GM23338 (cell line): Measurements from ENCODE around the gene IL23R. TPM values are rescaled to one million over a fixed set of nuclear protein-coding genes. Genes with fewer than 3 reads are reported as not detected.

Experiments
- ATAC-seq: fragments of 200-7000 bp; cut with Tn5 transposase; 3 replicates; pipeline ENCODE4 v1.9.1; 2020
- DNase-seq: peaks from one replicate; pipeline ENCODE4 v3.0.0-alpha.2; 2015; ENCODE audit warnings: low spot score
- H2AFZ ChIP-seq: fragments of 200-600 bp; sonication (generic); 2 replicates; pipeline ENCODE4 v1.8.0; 2016; ENCODE audit warnings: antibody characterized with exemption, mild to moderate bottlenecking, moderate library complexity
- H3F3A ChIP-seq: fragments of 200-600 bp; sonication (generic); replicated peaks from 2 replicates; pipeline ENCODE4 v1.8.0; 2017; ENCODE audit warnings: antibody characterized with exemption, mixed run types, low read depth
- H3K27ac ChIP-seq: fragments of 200-600 bp; sonication (generic); 2 replicates; pipeline ENCODE4 v1.6.1; 2016; ENCODE audit warnings: low read depth
- H3K27me3 ChIP-seq: fragments of 200-600 bp; sonication (generic); 2 replicates; pipeline ENCODE4 v1.8.0; 2016; ENCODE audit warnings: mild to moderate bottlenecking, mixed run types, moderate library complexity; ENCODE audit not compliant: insufficient read depth
- H3K36me3 ChIP-seq: fragments of 200-600 bp; sonication (generic); 2 replicates; pipeline ENCODE4 v1.8.0; 2016; ENCODE audit warnings: mild to moderate bottlenecking; ENCODE audit not compliant: insufficient read depth
- H3K4me1 ChIP-seq: fragments of 200-600 bp; sonication (generic); 2 replicates; pipeline ENCODE4 v1.8.0; 2016; ENCODE audit warnings: mild to moderate bottlenecking, moderate library complexity; ENCODE audit not compliant: insufficient read depth
- H3K4me2 ChIP-seq: fragments of 200-600 bp; sonication (generic); 2 replicates; pipeline ENCODE4 v1.7.1; 2017; ENCODE audit warnings: mixed run types
- H3K4me3 ChIP-seq: fragments of 200-600 bp; sonication (generic); 2 replicates; pipeline ENCODE4 v1.6.1; 2016; ENCODE audit warnings: mixed run types
- H3K79me2 ChIP-seq: fragments of 200-600 bp; sonication (generic); replicated peaks from 2 replicates; pipeline ENCODE4 v1.8.0; 2017; ENCODE audit warnings: mild to moderate bottlenecking; ENCODE audit not compliant: insufficient read depth
- H3K9me2 ChIP-seq: fragments of 200-600 bp; sonication (generic); 2 replicates; pipeline ENCODE4 v1.8.0; 2017; ENCODE audit not compliant: insufficient read depth
- H4K20me1 ChIP-seq: fragments of 200-600 bp; sonication (generic); replicated peaks from 2 replicates; pipeline ENCODE4 v1.8.0; 2017; ENCODE audit warnings: mild to moderate bottlenecking; ENCODE audit not compliant: insufficient read depth
- H3K27ac Mint-ChIP-seq: 2 replicates; pipeline ENCODE4 v1.8.0; 2020; ENCODE audit warnings: inconsistent platforms, mild to moderate bottlenecking, moderate library complexity, mixed read lengths
- H3K27me3 Mint-ChIP-seq: 3 replicates; pipeline ENCODE4 v1.8.0; 2022; ENCODE audit warnings: low read depth, mild to moderate bottlenecking, moderate library complexity, mixed read lengths, inconsistent platforms; ENCODE audit not compliant: insufficient read depth, poor library complexity
- H3K36me3 Mint-ChIP-seq: 3 replicates; pipeline ENCODE4 v1.8.0; 2021; ENCODE audit warnings: low read depth, mild to moderate bottlenecking, inconsistent platforms, moderate library complexity, mixed read lengths
- H3K4me1 Mint-ChIP-seq: 3 replicates; pipeline ENCODE4 v1.8.0; 2020; ENCODE audit warnings: mild to moderate bottlenecking, inconsistent platforms, mixed read lengths
- H3K4me3 Mint-ChIP-seq: 3 replicates; pipeline ENCODE4 v1.8.0; 2021; ENCODE audit warnings: moderate library complexity, mild to moderate bottlenecking, inconsistent platforms, mixed read lengths
- H3K9me3 Mint-ChIP-seq: 3 replicates; pipeline ENCODE4 v1.8.0; 2020; ENCODE audit warnings: moderate library complexity, mild to moderate bottlenecking, inconsistent platforms, mixed read lengths
- CREB1 ChIP-seq: fragments of 250-450 bp; sonication (Bioruptor Pico); IDR thresholded peaks from 2 replicates; pipeline ENCODE4 v1.5.0; 2020; ENCODE audit warnings: low read depth, mild to moderate bottlenecking, moderate library complexity
- EZH2 ChIP-seq: fragments of 200-600 bp; sonication (generic); IDR thresholded peaks from one replicate; pipeline ENCODE4 v1.8.0; 2017; ENCODE audit warnings: antibody characterized with exemption, mild to moderate bottlenecking, low read depth; ENCODE audit not compliant: unreplicated experiment
- EZH2phosphoT487 ChIP-seq: fragments of 200-600 bp; sonication (generic); IDR thresholded peaks from one replicate; pipeline ENCODE4 v1.8.1; 2018; ENCODE audit warnings: antibody characterized with exemption; ENCODE audit not compliant: unreplicated experiment
- JUNB ChIP-seq: IDR thresholded peaks from one replicate; pipeline ENCODE4 v1.6.1; 2016; ENCODE audit warnings: antibody characterized with exemption; ENCODE audit not compliant: unreplicated experiment
- NANOG ChIP-seq: IDR thresholded peaks from 2 replicates; pipeline ENCODE4 v1.6.1; 2016; ENCODE audit warnings: antibody characterized with exemption, borderline replicate concordance
- POLR2AphosphoS5 ChIP-seq: IDR thresholded peaks from 2 replicates; pipeline ENCODE4 v1.6.1; 2016; ENCODE audit warnings: antibody characterized with exemption, low read depth
- STAT1 ChIP-seq: IDR thresholded peaks from one replicate; pipeline ENCODE4 v1.6.1; 2016; ENCODE audit warnings: antibody characterized with exemption; ENCODE audit not compliant: unreplicated experiment
- ZNF114 ChIP-seq: fragments of 250-450 bp; sonication (Bioruptor Pico); IDR thresholded peaks from 2 replicates; pipeline ENCODE4 v1.5.0; 2020; ENCODE audit warnings: mild to moderate bottlenecking, moderate library complexity
- ZNF331 ChIP-seq: fragments of 250-450 bp; sonication (Bioruptor Pico); IDR thresholded peaks from 2 replicates; pipeline ENCODE4 v1.5.0; 2020; ENCODE audit warnings: low read depth, mild to moderate bottlenecking, moderate library complexity
- polyA plus RNA-seq: library from polyadenylated mRNA; unstranded; fragments of >200 nt; fragmentation: Nextera tagmentation; extraction: Ambion mirVana; gene quantifications from 2 replicates; pipeline ENCODE4 v1.2.1, GENCODE V29; 2016
- total RNA-seq: library from RNA; depleted of rRNA; stranded (reverse); fragments of >200 nt; shearing (Covaris generic); gene quantifications from 2 replicates; pipeline ENCODE4 v1.2.3, GENCODE V29; 2014
- TF ChIP-seq, protein P1 (sequence below): IDR thresholded peaks from 2 replicates; pipeline ENCODE4 v1.6.1; 2016; ENCODE audit warnings: antibody characterized with exemption
- TF ChIP-seq, protein P2 (sequence below): IDR thresholded peaks from one replicate; pipeline ENCODE4 v1.6.1; 2018; ENCODE audit warnings: antibody characterized with exemption; ENCODE audit not compliant: unreplicated experiment
- TF ChIP-seq, protein P3 (sequence below), 2 experiments: fragments of 200-600 bp in 1 of 2; sonication (generic) in 1 of 2; conservative IDR thresholded peaks; 2 replicates each; pipeline versions ENCODE4 v1.5.1 to v1.6.1; 2016 to 2017; ENCODE audit warnings: antibody characterized with exemption in 2 of 2, low read depth in 2 of 2, mild to moderate bottlenecking in 2 of 2, moderate library complexity in 1 of 2
- TF ChIP-seq, protein P4 (sequence below): fragments of 250-450 bp; sonication (Bioruptor Pico); IDR thresholded peaks from 2 replicates; pipeline ENCODE4 v1.5.0; 2020; ENCODE audit warnings: mild to moderate bottlenecking, moderate library complexity

The IL23R gene
- total and polyA plus RNA-seq, 2 experiments from 2014 or later, result not detected

DNA sequence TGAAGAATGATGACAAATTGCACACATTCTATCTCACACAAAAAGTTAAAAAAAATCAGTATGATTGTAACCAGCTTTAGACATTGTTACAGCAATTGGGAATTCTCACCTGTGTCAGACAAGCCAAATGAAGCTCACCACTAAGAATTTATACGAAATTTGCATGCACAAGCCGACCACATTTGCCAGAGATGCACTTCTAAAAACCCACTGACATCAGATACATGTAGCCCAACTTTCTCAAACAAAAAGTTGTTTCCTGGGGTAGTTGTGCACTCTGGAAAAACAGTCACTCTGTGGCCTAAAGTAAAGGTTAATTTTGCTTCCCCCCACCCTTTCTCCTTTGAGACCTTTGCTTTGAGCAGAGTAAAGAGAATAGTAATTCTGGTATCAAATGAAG, 73.5 kb downstream of the IL23R start:
- no peak overlapping the region for H3K4me3 Mint-ChIP-seq
- H4K20me1 ChIP-seq, result no peaks in the 10 kb centered on the region
- H3K9me2 ChIP-seq, result peaks cover 9% of the 10 kb centered on the region; the same call in 1 of the 2 replicates
- peaks cover 3% of the 10 kb centered on the region for H3K27me3 Mint-ChIP-seq
- no peak overlapping the region for H3K27ac Mint-ChIP-seq
- no peak overlapping the region for H3K4me3 ChIP-seq
- no peaks in the 10 kb centered on the region for H3K79me2 ChIP-seq
- no peaks in the 10 kb centered on the region for H3F3A ChIP-seq
- ATAC-seq, result no peak
- DNase-seq, result no peak
- no peaks in the 10 kb centered on the region for H3K4me1 Mint-ChIP-seq
- no peak overlapping the region for H3K27ac ChIP-seq
- no peak overlapping the region for H3K4me2 ChIP-seq
- H3K36me3 ChIP-seq, result no peaks in the 10 kb centered on the region
- TF ChIP-seq EZH2phosphoT487 (no peak), EZH2 (no peak), ZNF331 (no peak), CREB1 (CRISPR knock-in tag) (no peak), POLR2AphosphoS5 (no peak), STAT1 (no peak), ZNF114 (CRISPR knock-in tag) (no peak), NANOG (no peak), JUNB (no peak)
- TF ChIP-seq, protein P1, sequence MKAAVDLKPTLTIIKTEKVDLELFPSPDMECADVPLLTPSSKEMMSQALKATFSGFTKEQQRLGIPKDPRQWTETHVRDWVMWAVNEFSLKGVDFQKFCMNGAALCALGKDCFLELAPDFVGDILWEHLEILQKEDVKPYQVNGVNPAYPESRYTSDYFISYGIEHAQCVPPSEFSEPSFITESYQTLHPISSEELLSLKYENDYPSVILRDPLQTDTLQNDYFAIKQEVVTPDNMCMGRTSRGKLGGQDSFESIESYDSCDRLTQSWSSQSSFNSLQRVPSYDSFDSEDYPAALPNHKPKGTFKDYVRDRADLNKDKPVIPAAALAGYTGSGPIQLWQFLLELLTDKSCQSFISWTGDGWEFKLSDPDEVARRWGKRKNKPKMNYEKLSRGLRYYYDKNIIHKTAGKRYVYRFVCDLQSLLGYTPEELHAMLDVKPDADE, result no peak
- TF ChIP-seq, protein P2, sequence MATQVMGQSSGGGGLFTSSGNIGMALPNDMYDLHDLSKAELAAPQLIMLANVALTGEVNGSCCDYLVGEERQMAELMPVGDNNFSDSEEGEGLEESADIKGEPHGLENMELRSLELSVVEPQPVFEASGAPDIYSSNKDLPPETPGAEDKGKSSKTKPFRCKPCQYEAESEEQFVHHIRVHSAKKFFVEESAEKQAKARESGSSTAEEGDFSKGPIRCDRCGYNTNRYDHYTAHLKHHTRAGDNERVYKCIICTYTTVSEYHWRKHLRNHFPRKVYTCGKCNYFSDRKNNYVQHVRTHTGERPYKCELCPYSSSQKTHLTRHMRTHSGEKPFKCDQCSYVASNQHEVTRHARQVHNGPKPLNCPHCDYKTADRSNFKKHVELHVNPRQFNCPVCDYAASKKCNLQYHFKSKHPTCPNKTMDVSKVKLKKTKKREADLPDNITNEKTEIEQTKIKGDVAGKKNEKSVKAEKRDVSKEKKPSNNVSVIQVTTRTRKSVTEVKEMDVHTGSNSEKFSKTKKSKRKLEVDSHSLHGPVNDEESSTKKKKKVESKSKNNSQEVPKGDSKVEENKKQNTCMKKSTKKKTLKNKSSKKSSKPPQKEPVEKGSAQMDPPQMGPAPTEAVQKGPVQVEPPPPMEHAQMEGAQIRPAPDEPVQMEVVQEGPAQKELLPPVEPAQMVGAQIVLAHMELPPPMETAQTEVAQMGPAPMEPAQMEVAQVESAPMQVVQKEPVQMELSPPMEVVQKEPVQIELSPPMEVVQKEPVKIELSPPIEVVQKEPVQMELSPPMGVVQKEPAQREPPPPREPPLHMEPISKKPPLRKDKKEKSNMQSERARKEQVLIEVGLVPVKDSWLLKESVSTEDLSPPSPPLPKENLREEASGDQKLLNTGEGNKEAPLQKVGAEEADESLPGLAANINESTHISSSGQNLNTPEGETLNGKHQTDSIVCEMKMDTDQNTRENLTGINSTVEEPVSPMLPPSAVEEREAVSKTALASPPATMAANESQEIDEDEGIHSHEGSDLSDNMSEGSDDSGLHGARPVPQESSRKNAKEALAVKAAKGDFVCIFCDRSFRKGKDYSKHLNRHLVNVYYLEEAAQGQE, result no peak
- TF ChIP-seq, protein P3, sequence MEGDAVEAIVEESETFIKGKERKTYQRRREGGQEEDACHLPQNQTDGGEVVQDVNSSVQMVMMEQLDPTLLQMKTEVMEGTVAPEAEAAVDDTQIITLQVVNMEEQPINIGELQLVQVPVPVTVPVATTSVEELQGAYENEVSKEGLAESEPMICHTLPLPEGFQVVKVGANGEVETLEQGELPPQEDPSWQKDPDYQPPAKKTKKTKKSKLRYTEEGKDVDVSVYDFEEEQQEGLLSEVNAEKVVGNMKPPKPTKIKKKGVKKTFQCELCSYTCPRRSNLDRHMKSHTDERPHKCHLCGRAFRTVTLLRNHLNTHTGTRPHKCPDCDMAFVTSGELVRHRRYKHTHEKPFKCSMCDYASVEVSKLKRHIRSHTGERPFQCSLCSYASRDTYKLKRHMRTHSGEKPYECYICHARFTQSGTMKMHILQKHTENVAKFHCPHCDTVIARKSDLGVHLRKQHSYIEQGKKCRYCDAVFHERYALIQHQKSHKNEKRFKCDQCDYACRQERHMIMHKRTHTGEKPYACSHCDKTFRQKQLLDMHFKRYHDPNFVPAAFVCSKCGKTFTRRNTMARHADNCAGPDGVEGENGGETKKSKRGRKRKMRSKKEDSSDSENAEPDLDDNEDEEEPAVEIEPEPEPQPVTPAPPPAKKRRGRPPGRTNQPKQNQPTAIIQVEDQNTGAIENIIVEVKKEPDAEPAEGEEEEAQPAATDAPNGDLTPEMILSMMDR (conservative IDR thresholded peaks at IDR 0.05; ENCODE audit: low read depth in 2 of 2), result no peak
- TF ChIP-seq, protein P4, sequence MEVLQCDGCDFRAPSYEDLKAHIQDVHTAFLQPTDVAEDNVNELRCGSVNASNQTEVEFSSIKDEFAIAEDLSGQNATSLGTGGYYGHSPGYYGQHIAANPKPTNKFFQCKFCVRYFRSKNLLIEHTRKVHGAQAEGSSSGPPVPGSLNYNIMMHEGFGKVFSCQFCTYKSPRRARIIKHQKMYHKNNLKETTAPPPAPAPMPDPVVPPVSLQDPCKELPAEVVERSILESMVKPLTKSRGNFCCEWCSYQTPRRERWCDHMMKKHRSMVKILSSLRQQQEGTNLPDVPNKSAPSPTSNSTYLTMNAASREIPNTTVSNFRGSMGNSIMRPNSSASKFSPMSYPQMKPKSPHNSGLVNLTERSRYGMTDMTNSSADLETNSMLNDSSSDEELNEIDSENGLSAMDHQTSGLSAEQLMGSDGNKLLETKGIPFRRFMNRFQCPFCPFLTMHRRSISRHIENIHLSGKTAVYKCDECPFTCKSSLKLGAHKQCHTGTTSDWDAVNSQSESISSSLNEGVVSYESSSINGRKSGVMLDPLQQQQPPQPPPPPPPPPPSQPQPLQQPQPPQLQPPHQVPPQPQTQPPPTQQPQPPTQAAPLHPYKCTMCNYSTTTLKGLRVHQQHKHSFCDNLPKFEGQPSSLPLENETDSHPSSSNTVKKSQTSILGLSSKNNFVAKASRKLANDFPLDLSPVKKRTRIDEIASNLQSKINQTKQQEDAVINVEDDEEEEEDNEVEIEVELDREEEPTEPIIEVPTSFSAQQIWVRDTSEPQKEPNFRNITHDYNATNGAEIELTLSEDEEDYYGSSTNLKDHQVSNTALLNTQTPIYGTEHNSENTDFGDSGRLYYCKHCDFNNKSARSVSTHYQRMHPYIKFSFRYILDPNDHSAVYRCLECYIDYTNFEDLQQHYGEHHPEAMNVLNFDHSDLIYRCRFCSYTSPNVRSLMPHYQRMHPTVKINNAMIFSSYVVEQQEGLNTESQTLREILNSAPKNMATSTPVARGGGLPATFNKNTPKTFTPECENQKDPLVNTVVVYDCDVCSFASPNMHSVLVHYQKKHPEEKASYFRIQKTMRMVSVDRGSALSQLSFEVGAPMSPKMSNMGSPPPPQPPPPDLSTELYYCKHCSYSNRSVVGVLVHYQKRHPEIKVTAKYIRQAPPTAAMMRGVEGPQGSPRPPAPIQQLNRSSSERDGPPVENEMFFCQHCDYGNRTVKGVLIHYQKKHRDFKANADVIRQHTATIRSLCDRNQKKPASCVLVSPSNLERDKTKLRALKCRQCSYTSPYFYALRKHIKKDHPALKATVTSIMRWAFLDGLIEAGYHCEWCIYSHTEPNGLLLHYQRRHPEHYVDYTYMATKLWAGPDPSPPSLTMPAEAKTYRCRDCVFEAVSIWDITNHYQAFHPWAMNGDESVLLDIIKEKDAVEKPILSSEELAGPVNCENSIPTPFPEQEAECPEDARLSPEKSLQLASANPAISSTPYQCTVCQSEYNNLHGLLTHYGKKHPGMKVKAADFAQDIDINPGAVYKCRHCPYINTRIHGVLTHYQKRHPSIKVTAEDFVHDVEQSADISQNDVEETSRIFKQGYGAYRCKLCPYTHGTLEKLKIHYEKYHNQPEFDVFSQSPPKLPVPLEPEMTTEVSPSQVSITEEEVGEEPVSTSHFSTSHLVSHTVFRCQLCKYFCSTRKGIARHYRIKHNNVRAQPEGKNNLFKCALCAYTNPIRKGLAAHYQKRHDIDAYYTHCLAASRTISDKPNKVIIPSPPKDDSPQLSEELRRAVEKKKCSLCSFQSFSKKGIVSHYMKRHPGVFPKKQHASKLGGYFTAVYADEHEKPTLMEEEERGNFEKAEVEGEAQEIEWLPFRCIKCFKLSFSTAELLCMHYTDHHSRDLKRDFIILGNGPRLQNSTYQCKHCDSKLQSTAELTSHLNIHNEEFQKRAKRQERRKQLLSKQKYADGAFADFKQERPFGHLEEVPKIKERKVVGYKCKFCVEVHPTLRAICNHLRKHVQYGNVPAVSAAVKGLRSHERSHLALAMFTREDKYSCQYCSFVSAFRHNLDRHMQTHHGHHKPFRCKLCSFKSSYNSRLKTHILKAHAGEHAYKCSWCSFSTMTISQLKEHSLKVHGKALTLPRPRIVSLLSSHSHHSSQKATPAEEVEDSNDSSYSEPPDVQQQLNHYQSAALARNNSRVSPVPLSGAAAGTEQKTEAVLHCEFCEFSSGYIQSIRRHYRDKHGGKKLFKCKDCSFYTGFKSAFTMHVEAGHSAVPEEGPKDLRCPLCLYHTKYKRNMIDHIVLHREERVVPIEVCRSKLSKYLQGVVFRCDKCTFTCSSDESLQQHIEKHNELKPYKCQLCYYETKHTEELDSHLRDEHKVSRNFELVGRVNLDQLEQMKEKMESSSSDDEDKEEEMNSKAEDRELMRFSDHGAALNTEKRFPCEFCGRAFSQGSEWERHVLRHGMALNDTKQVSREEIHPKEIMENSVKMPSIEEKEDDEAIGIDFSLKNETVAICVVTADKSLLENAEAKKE, result no peak
- H3K9me3 Mint-ChIP-seq, result peaks cover 7% of the 10 kb centered on the region; the same call in 1 of the 3 replicates
- H3K4me1 ChIP-seq, result no peaks in the 10 kb centered on the region
- no peaks in the 10 kb centered on the region for H3K36me3 Mint-ChIP-seq
- no peak overlapping the region for H2AFZ ChIP-seq
- H3K27me3 ChIP-seq, result no peaks in the 10 kb centered on the region
